Erythroblast (primary cell): ENCODE data around the gene MAGEA12.
"Not testable (repeated sequence)": the region's sequence is repeated elsewhere in the genome, so short reads cannot be mapped to it uniquely, and the experiment has no call there.

ENCODE experiments used
- GATA1 ChIP-seq: IDR thresholded peaks from 2 replicates; pipeline ENCODE4 v1.6.1; 2011; ENCODE audit warnings: low read depth, mild to moderate bottlenecking, control low read depth, low read length, moderate library complexity
- POLR2A ChIP-seq: IDR thresholded peaks from 2 replicates; pipeline ENCODE4 v1.6.1; 2011; ENCODE audit warnings: mild to moderate bottlenecking, low read length

DNA sequence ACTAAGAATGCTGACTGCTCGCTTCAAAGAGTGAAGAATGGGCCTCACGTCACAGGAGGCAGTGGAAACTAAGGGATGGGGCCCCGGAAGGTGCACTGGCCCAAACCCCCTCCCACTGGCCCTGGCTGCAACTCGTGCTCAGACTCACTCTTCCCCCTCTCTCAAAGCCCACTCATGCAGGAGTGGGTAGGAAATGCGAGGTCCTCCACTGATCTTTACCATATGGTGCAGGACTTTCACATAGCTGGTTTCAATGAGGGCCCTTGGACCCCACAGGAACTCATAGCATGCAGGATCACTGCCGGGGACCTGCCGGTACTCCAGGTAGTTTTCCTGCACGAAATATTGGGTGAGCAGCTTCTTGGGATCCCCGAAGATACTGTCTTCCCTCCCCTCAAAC lies 33.0 kb downstream of the MAGEA12 start:
- not testable (repeated sequence) for TF ChIP-seq POLR2A, GATA1
